K562 (cell line): ENCODE measurements around the gene PLXNA2. TPM values are rescaled to one million over a fixed set of nuclear protein-coding genes. Genes with fewer than 3 reads are reported as not detected.

ENCODE experiments used
- ARHGAP35 ChIP-seq: fragments of 450-650 bp; IDR thresholded peaks from 2 replicates; pipeline ENCODE4 v1.6.1; 2018; ENCODE audit not compliant: partially characterized antibody
- ARID1B ChIP-seq: fragments of 450-650 bp; IDR thresholded peaks from 2 replicates; pipeline ENCODE4 v1.6.1; 2016; ENCODE audit warnings: antibody characterized with exemption, mild to moderate bottlenecking, inconsistent platforms
- ATF7 ChIP-seq: fragments of 450-650 bp; IDR thresholded peaks from 2 replicates; pipeline ENCODE4 v1.7.1; 2014; ENCODE audit warnings: mild to moderate bottlenecking, moderate library complexity
- DNMT1 ChIP-seq: fragments of 450-650 bp; IDR thresholded peaks from 2 replicates; pipeline ENCODE4 v1.6.1; 2016; ENCODE audit warnings: antibody characterized with exemption, mild to moderate bottlenecking
- DPF2 ChIP-seq: fragments of 450-650 bp; IDR thresholded peaks from 2 replicates; pipeline ENCODE4 v1.6.1; 2016
- EP300 ChIP-seq: IDR thresholded peaks from 2 replicates; pipeline ENCODE4 v1.6.1; 2012; ENCODE audit warnings: low read length, improper control_type of control experiment
- HDAC2 ChIP-seq: fragments of 450-650 bp; IDR thresholded peaks from 2 replicates; pipeline ENCODE4 v1.6.1; 2016; ENCODE audit warnings: mild to moderate bottlenecking
- KDM1A ChIP-seq, 2 experiments: fragments of 450-650 bp; IDR thresholded peaks; 2 replicates each; pipeline ENCODE4 v1.6.1; 2016; ENCODE audit warnings: mild to moderate bottlenecking in 2 of 2
- L3MBTL2 ChIP-seq: fragments of 450-650 bp; IDR thresholded peaks from 2 replicates; pipeline ENCODE4 v1.6.1; 2016; ENCODE audit warnings: mild to moderate bottlenecking, moderate library complexity
- MED1 ChIP-seq: sonication (generic); formaldehyde crosslinking; IDR thresholded peaks from 2 replicates; pipeline ENCODE4 v1.8.1; 2023; ENCODE audit warnings: missing genetic modification reagents, borderline replicate concordance
- PHF8 ChIP-seq: fragments of 200-600 bp; sonication (generic); IDR thresholded peaks from 2 replicates; pipeline ENCODE4 v1.6.1; 2012; ENCODE audit warnings: mixed run types, mild to moderate bottlenecking, inconsistent platforms, low read length, moderate library complexity, borderline replicate concordance
- POLR2AphosphoS5 ChIP-seq: IDR thresholded peaks from 2 replicates; pipeline ENCODE4 v1.6.1; 2011; ENCODE audit warnings: mild to moderate bottlenecking, low read depth, low read length, moderate library complexity; ENCODE audit not compliant: control insufficient read depth, insufficient read depth
- TBL1XR1 ChIP-seq, 2 experiments: IDR thresholded peaks; 2 replicates each; pipeline ENCODE4 v1.6.1; 2012; ENCODE audit warnings: improper control_type of control experiment in 2 of 2, low read length in 2 of 2, mild to moderate bottlenecking in 1 of 2
- TSHZ1 ChIP-seq: fragments of 250-450 bp; sonication (Bioruptor Pico); IDR thresholded peaks from 2 replicates; pipeline ENCODE4 v1.4.0; 2020; ENCODE audit warnings: mild to moderate bottlenecking, moderate library complexity
- ZBTB17 ChIP-seq: fragments of 450-650 bp; formaldehyde crosslinking; IDR thresholded peaks from 2 replicates; pipeline ENCODE4 v1.4.0; 2020; ENCODE audit warnings: mild to moderate bottlenecking
- ZNF354B ChIP-seq: fragments of 250-450 bp; sonication (Bioruptor Pico); IDR thresholded peaks from 2 replicates; pipeline ENCODE4 v1.4.0; 2020
- ZNF592 ChIP-seq: fragments of 450-650 bp; IDR thresholded peaks from 2 replicates; pipeline ENCODE4 v1.6.1; 2017; ENCODE audit warnings: antibody characterized with exemption, mild to moderate bottlenecking
- ZNF766 ChIP-seq: fragments of 200-800 bp; sonication (Bioruptor generic); conservative IDR thresholded peaks from 2 replicates; pipeline ENCODE4 v1.6.1; 2016; ENCODE audit warnings: missing genetic modification characterization, missing compliant biosample characterization
- ZNF785 ChIP-seq: fragments of 250-450 bp; sonication (Bioruptor Pico); IDR thresholded peaks from 2 replicates; pipeline ENCODE4 v1.4.0; 2020; ENCODE audit warnings: mild to moderate bottlenecking
- polyA plus RNA-seq, 8 experiments: library from polyadenylated mRNA; depleted of rRNA in 4 of 8; stranded (reverse) in 5 of 8; unstranded in 3 of 8; fragments of >200 nt; fragmentation: Nextera tagmentation in 2 of 8; fragmentation: Illumina TruSeq in 1 of 8; extraction: Ambion mirVana in 2 of 8; extraction: Trizol in 1 of 8; gene quantifications; 2 replicates each; pipeline versions ENCODE4 v1.2.1 to v1.2.3, GENCODE V29; 2011 to 2014; ENCODE audit warnings: inconsistent platforms in 1 of 8, missing spikeins in 1 of 8
- total RNA-seq, 7 experiments: library from RNA; depleted of rRNA in 6 of 7; stranded (reverse); fragments of >200 nt in 6 of 7; fragmentation: Illumina TruSeq in 2 of 7; extraction: Trizol in 2 of 7; gene quantifications; 2 replicates each; pipeline versions ENCODE4 v1.2.1 to v1.2.3, GENCODE V29; 2011 to 2021; ENCODE audit warnings: low replicate concordance in 1 of 7

PLXNA2 gene
- total and polyA plus RNA-seq, 9 of the 15 experiments (the other 6 are each of a cell fraction or from before 2014, with no cell fraction given): 0.01 to 1.3 (median 0.32) TPM

- no peak for TF ChIP-seq TSHZ1 (CRISPR knock-in tag)
- no peak for TF ChIP-seq TBL1XR1 (IDR thresholded peaks at IDR 0.05; ENCODE audit: low read length in 2 of 2)
- 0 out of 2 replicates have a peak, but pooled peaks have one; percentile 35 for TF ChIP-seq ZNF785
- peak; percentile 38; the same call in 1 of the 2 replicates for TF ChIP-seq DPF2
- TF ChIP-seq HDAC2: no peak
- peak; percentile 92 for TF ChIP-seq ZNF592
- 0 out of 2 replicates have a peak, but pooled peaks have one; percentile 18 for TF ChIP-seq ATF7
- TF ChIP-seq MED1 (CRISPR knock-in tag): no peak
- TF ChIP-seq ZNF354B (CRISPR knock-in tag): no peak
- no peak for TF ChIP-seq ARHGAP35
- TF ChIP-seq ZNF766 (CRISPR knock-in tag): 0 out of 2 replicates have a peak, but pooled peaks have one; percentile 17
- no peak for TF ChIP-seq POLR2AphosphoS5
- TF ChIP-seq PHF8: no peak; the same call in 1 of the 2 replicates
- peak; percentile 60 for TF ChIP-seq ARID1B
- TF ChIP-seq ZBTB17 (CRISPR knock-in tag): peak; percentile 24; the same call in 1 of the 2 replicates
- peak; percentile 56; the same call in 1 of the 2 replicates for TF ChIP-seq EP300
- no peak for TF ChIP-seq DNMT1
- TF ChIP-seq L3MBTL2: peak; percentile 58; the same call in 1 of the 2 replicates
- TF ChIP-seq KDM1A (IDR thresholded peaks at IDR 0.05): peak in 1 of 2 experiments; percentile 17; a peak in 1 of 4 replicates
Measured at GRCh38 chr1:208225954-208226937, 17.9 kb downstream of the PLXNA2 start (continued).
